K562 (cell line): ENCODE results near the gene ATP5F1D. TPM values are rescaled to one million over a fixed set of nuclear protein-coding genes. Genes with fewer than 3 reads are reported as not detected.

ENCODE experiments used
- HLTF ChIP-seq: fragments of 450-650 bp; IDR thresholded peaks from 2 replicates; pipeline ENCODE4 v1.6.1; 2016
- LEF1 ChIP-seq: fragments of 450-650 bp; IDR thresholded peaks from 2 replicates; pipeline ENCODE4 v1.6.1; 2016; ENCODE audit warnings: mild to moderate bottlenecking
- MCM2 ChIP-seq: fragments of 450-650 bp; IDR thresholded peaks from 2 replicates; pipeline ENCODE4 v1.6.1; 2017; ENCODE audit warnings: low read depth, mild to moderate bottlenecking
- TCFL5 ChIP-seq: fragments of 250-450 bp; sonication (Bioruptor Pico); conservative IDR thresholded peaks from 2 replicates; pipeline ENCODE4 v1.6.1; 2021; ENCODE audit warnings: mild to moderate bottlenecking, moderate library complexity, matching md5 sums
- ZBTB7A ChIP-seq: IDR thresholded peaks from 2 replicates; pipeline ENCODE4 v1.6.1; 2011; ENCODE audit warnings: low read depth, mild to moderate bottlenecking, low read length, moderate library complexity, borderline replicate concordance; ENCODE audit not compliant: control insufficient read depth
- ZNF174 ChIP-seq: fragments of 250-450 bp; sonication (Bioruptor Pico); IDR thresholded peaks from 2 replicates; pipeline ENCODE4 v1.4.0; 2020; ENCODE audit warnings: mild to moderate bottlenecking
- polyA plus RNA-seq, 8 experiments: library from polyadenylated mRNA; depleted of rRNA in 4 of 8; stranded (reverse) in 5 of 8; unstranded in 3 of 8; fragments of >200 nt; fragmentation: Nextera tagmentation in 2 of 8; fragmentation: Illumina TruSeq in 1 of 8; extraction: Ambion mirVana in 2 of 8; extraction: Trizol in 1 of 8; gene quantifications; 2 replicates each; pipeline versions ENCODE4 v1.2.1 to v1.2.3, GENCODE V29; 2011 to 2014; ENCODE audit warnings: inconsistent platforms in 1 of 8, missing spikeins in 1 of 8
- total RNA-seq, 7 experiments: library from RNA; depleted of rRNA in 6 of 7; stranded (reverse); fragments of >200 nt in 6 of 7; fragmentation: Illumina TruSeq in 2 of 7; extraction: Trizol in 2 of 7; gene quantifications; 2 replicates each; pipeline versions ENCODE4 v1.2.1 to v1.2.3, GENCODE V29; 2011 to 2021; ENCODE audit warnings: low replicate concordance in 1 of 7
- TF ChIP-seq, protein P1 (sequence below): fragments of 200-800 bp; sonication (Bioruptor generic); IDR thresholded peaks from 2 replicates; pipeline ENCODE4 v1.6.1; 2017; ENCODE audit warnings: missing genetic modification characterization, missing compliant biosample characterization
- TF ChIP-seq, protein P2 (sequence below): fragments of 450-650 bp; formaldehyde crosslinking; IDR thresholded peaks from 2 replicates; pipeline ENCODE4 v1.4.0; 2020; ENCODE audit warnings: mild to moderate bottlenecking, moderate library complexity

Gene ATP5F1D
- total and polyA plus RNA-seq, 9 of the 15 experiments (the other 6 are each of a cell fraction or from before 2014, with no cell fraction given), result 3.9 to 409 (median 36.8) TPM

DNA sequence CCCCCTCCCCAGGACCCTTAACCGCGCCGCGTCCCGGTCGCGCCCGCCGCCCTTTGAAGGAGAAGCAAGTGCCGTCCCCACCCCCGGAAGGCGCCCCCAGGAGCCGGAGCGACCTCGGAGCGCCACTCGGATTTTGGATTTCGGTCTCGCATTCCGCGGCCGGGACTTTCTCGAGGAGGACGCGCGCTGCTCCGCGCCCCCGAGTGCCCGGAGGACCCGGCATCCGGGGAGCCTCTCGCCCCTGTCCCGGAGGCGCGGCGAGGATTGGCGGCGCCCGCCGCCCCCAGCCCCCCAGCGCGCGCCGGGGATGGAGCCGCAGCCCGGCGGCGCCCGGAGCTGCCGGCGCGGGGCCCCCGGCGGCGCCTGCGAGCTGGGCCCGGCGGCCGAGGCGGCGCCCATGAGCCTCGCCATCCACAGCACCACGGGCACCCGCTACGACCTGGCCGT is 8.5 kb downstream of the ATP5F1D start (continued):
- TF ChIP-seq ZBTB7A, result peak; percentile 67; the same call in 1 of the 2 replicates
- TF ChIP-seq, protein P1, sequence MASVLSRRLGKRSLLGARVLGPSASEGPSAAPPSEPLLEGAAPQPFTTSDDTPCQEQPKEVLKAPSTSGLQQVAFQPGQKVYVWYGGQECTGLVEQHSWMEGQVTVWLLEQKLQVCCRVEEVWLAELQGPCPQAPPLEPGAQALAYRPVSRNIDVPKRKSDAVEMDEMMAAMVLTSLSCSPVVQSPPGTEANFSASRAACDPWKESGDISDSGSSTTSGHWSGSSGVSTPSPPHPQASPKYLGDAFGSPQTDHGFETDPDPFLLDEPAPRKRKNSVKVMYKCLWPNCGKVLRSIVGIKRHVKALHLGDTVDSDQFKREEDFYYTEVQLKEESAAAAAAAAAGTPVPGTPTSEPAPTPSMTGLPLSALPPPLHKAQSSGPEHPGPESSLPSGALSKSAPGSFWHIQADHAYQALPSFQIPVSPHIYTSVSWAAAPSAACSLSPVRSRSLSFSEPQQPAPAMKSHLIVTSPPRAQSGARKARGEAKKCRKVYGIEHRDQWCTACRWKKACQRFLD (CRISPR knock-in tag), result 0 out of 2 replicates have a peak, but pooled peaks have one; percentile 10
- TF ChIP-seq LEF1, result no peak
- TF ChIP-seq, protein P2, sequence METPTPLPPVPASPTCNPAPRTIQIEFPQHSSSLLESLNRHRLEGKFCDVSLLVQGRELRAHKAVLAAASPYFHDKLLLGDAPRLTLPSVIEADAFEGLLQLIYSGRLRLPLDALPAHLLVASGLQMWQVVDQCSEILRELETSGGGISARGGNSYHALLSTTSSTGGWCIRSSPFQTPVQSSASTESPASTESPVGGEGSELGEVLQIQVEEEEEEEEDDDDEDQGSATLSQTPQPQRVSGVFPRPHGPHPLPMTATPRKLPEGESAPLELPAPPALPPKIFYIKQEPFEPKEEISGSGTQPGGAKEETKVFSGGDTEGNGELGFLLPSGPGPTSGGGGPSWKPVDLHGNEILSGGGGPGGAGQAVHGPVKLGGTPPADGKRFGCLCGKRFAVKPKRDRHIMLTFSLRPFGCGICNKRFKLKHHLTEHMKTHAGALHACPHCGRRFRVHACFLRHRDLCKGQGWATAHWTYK (CRISPR knock-in tag), result no peak
- no peak for TF ChIP-seq MCM2
- TF ChIP-seq HLTF, result no peak
- TF ChIP-seq TCFL5 (CRISPR knock-in tag), result no peak
- no peak for TF ChIP-seq ZNF174 (CRISPR knock-in tag)
